Suprapubic skin (tissue), 4 donors: ENCODE data around the gene DIP2C. TPM values are rescaled to one million over a fixed set of nuclear protein-coding genes. Genes with fewer than 3 reads are reported as not detected.

Experiments used
- DNase-seq, 2 donors: peaks; one replicate each; pipeline ENCODE4 v3.0.0-alpha.2; 2019; ENCODE audit warnings: low spot score in 2 of 2
- H3K27ac ChIP-seq: fragments of 200-600 bp; sonication (generic); one replicate; pipeline ENCODE4 v1.5.1; 2019
- H3K27me3 ChIP-seq: fragments of 200-600 bp; sonication (generic); one replicate; pipeline ENCODE4 v1.5.1; 2019
- H3K36me3 ChIP-seq: fragments of 200-600 bp; sonication (generic); one replicate; pipeline ENCODE4 v1.5.1; 2019
- H3K4me1 ChIP-seq: fragments of 200-600 bp; sonication (generic); one replicate; pipeline ENCODE4 v1.5.1; 2019
- H3K4me3 ChIP-seq: fragments of 200-600 bp; sonication (generic); one replicate; pipeline ENCODE4 v1.5.1; 2019; ENCODE audit warnings: mild to moderate bottlenecking
- H3K9me3 ChIP-seq: fragments of 200-600 bp; sonication (generic); one replicate; pipeline ENCODE4 v1.5.1; 2019
- CTCF ChIP-seq, 2 donors: fragments of 200-600 bp in 1 of 2; fragments of 450-650 bp in 1 of 2; sonication (generic) in 1 of 2; IDR thresholded peaks; one replicate each; pipeline ENCODE4 v1.5.1; 2016 to 2019; ENCODE audit warnings: antibody characterized with exemption in 2 of 2, mild to moderate bottlenecking in 1 of 2, moderate library complexity in 1 of 2
- EP300 ChIP-seq: sonication (generic); formaldehyde crosslinking; IDR thresholded peaks from one replicate; pipeline ENCODE4 v1.6.1; 2017; ENCODE audit warnings: antibody characterized with exemption
- POLR2A ChIP-seq, 2 donors: fragments of 450-650 bp; IDR thresholded peaks; one replicate each; pipeline ENCODE4 v1.6.1; 2017; ENCODE audit warnings: antibody characterized with exemption in 2 of 2, mild to moderate bottlenecking in 2 of 2, moderate library complexity in 2 of 2
- POLR2AphosphoS5 ChIP-seq, 3 donors: sonication (generic); formaldehyde crosslinking; IDR thresholded peaks; one replicate each; pipeline ENCODE4 v1.6.1; 2017; ENCODE audit warnings: antibody characterized with exemption in 3 of 3
- WGBS: methylation state at CpG from one replicate; pipeline ENCODE4 v1.1.5; 2018; 5-methylcytosine and 5-hydroxymethylcytosine counted together
- total RNA-seq, 4 donors: library from RNA; depleted of rRNA; stranded (reverse); fragments of >200 nt; gene quantifications; one replicate each; pipeline ENCODE4 v1.1.0, GENCODE V29; 2016

Gene DIP2C
- total RNA-seq, 4 donors from 2014 or later: 6.7 to 23.3 (median 14.7) TPM

- H3K27me3 ChIP-seq: no peaks in the 10 kb centered on the region
- no peaks in the 10 kb centered on the region for H3K9me3 ChIP-seq
- DNase-seq: no peak
- no peak overlapping the region for H3K4me3 ChIP-seq
- no peak overlapping the region for H3K27ac ChIP-seq
- H3K4me1 ChIP-seq: no peaks in the 10 kb centered on the region
- peaks cover 35% of the 10 kb centered on the region for H3K36me3 ChIP-seq
- 89% methylated on average over 12 of the region's 13 CpGs for WGBS
- no peak for TF ChIP-seq CTCF (IDR thresholded peaks at IDR 0.05)
- TF ChIP-seq POLR2AphosphoS5 (IDR thresholded peaks at IDR 0.05): no peak
- TF ChIP-seq EP300: no peak
- TF ChIP-seq POLR2A (IDR thresholded peaks at IDR 0.05): no peak
These were observed 273.4 kb downstream of the DIP2C start for GRCh38 chr10:416091-416515.

DNA sequence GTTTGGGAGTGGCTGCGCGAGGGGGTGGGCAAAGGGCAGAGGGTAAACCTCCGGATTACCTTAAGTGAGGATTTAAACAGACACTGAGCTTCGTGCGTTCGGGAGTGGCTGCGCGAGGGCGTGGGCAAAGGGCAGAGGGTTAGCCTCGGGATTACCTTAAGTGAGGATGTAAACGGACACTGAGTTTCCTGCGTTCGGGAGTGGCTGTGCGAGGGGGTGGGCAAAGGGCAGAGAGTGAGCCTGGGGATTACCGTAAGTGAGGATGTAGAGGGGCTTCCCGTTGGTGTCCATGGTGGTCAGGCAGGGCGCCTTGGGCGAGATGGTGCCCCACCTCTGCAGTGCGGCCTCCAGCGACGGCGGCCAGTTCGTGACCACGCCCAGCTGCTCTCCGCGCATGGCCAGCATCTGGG lies 275.8 kb downstream of the DIP2C start:
- no peak overlapping the region for H3K27ac ChIP-seq
- DNase-seq: no peak
- H3K4me3 ChIP-seq: no peak overlapping the region
- WGBS: 88% methylated on average over 26 of the region's 26 CpGs
- no peaks in the 10 kb centered on the region for H3K4me1 ChIP-seq
- H3K27me3 ChIP-seq: no peaks in the 10 kb centered on the region
- TF ChIP-seq EP300: no peak
- TF ChIP-seq POLR2A (IDR thresholded peaks at IDR 0.05): no peak
- no peak for TF ChIP-seq POLR2AphosphoS5 (IDR thresholded peaks at IDR 0.05)
- no peak for TF ChIP-seq CTCF (IDR thresholded peaks at IDR 0.05)
- peaks cover 15% of the 10 kb centered on the region for H3K36me3 ChIP-seq
- no peaks in the 10 kb centered on the region for H3K9me3 ChIP-seq

DNA sequence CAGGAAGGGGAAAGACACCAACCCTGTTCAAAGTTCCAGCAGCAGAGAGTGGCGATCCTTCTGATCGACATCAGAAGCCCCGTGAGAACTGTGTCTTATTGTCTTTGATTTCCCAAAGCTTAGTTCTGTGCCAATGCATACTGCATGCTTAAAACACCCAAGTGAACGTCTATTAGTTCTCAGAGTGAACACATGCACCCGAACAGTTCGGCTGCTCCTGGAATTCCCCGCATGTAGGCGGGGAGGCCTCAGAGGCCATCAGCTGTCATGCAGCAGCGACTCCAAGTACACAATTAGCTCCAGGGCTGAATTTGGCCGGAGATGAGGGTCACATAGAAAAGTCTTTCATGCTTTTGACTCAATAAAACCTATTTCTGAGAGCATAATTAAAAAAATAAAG lies 277.4 kb downstream of the DIP2C start:
- no peak for DNase-seq
- Histone ChIP-seq H3K4me1 (no peaks in the 10 kb centered on the region), H3K36me3 (peaks cover 12% of the 10 kb centered on the region), H3K9me3 (no peaks in the 10 kb centered on the region), H3K27me3 (no peaks in the 10 kb centered on the region), H3K27ac (no peak overlapping the region), H3K4me3 (no peak overlapping the region)
- TF ChIP-seq CTCF (IDR thresholded peaks at IDR 0.05): no peak
- 70% methylated on average over 10 of the region's 10 CpGs for WGBS

DNA sequence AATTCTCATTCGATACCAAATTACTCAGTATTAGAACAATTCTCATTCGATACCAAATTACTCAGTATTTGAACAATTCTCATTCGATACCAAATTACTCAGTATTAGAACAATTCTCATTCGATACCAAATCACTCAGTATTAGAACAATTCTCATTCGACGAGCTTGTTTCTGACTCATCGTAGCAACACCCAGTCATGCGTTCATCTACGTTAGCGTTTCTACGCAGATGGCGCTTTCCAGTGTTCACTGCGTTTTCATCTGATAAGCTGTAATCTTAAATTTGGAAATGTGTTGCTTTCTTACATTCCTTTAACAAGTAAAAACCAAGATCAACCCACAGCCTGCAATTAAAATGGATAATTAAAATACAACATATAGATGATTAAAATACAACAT lies 277.9 kb downstream of the DIP2C start:
- no peaks in the 10 kb centered on the region for H3K27me3 ChIP-seq
- no peak for TF ChIP-seq POLR2A (IDR thresholded peaks at IDR 0.05)
- no peak for TF ChIP-seq CTCF (IDR thresholded peaks at IDR 0.05)
- no peak for TF ChIP-seq EP300
- TF ChIP-seq POLR2AphosphoS5 (IDR thresholded peaks at IDR 0.05): no peak
- DNase-seq: no peak
- H3K27ac ChIP-seq: no peak overlapping the region
- no peak overlapping the region for H3K4me3 ChIP-seq
- 90% methylated on average over 13 of the region's 13 CpGs for WGBS
- H3K9me3 ChIP-seq: no peaks in the 10 kb centered on the region
- no peaks in the 10 kb centered on the region for H3K4me1 ChIP-seq
- peaks cover 17% of the 10 kb centered on the region for H3K36me3 ChIP-seq

DNA sequence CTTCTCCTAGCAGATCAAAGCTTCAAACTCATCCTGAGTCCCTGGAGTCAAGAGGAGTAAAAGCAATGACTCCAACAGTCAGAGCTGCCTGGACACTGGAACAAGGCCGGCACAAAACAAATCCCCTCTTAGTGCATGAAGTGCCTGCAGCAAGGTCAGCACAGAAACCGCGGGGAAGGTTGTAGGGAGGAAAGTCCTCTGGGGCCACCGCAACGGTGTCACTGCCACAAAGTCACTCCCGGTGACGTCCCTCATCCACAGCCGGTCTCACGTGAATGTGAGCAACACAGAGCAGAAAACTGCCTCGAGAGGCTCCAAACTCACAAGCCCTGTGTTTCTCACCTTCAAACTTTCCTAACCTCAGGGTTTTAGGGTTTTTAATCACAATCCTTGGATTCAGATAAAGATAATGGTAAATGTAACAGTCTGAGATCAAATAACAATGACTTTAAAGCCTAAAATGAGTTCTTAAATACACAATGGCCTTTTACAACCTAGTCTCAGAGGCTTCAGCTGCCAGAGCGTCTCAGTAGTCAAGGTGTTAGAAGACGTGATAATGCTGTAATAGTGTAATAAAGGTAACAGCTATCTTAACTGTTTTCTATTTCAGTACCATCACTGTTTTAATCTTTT lies 279.9 kb downstream of the DIP2C start:
- no peaks in the 10 kb centered on the region for H3K4me1 ChIP-seq
- H3K4me3 ChIP-seq: no peak overlapping the region
- no peak for DNase-seq
- H3K27me3 ChIP-seq: no peaks in the 10 kb centered on the region
- no peak overlapping the region for H3K27ac ChIP-seq
- no peaks in the 10 kb centered on the region for H3K9me3 ChIP-seq
- 92% methylated on average over 12 of the region's 12 CpGs for WGBS
- H3K36me3 ChIP-seq: peaks cover 18% of the 10 kb centered on the region
- TF ChIP-seq POLR2A (IDR thresholded peaks at IDR 0.05) (no peak), EP300 (no peak), CTCF (IDR thresholded peaks at IDR 0.05) (no peak), POLR2AphosphoS5 (IDR thresholded peaks at IDR 0.05) (no peak)
